B cell (primary cell): ENCODE measurements around the gene TCERG1L. TPM values are rescaled to one million over a fixed set of nuclear protein-coding genes. Genes with fewer than 3 reads are reported as not detected.
"Not testable (repeated sequence)": the region's sequence is repeated elsewhere in the genome, so short reads cannot be mapped to it uniquely, and the experiment has no call there.

ENCODE experiments used
- ATAC-seq: fragments of 200-7000 bp; cut with Tn5 transposase; one replicate; pipeline ENCODE4 v1.10.0; 2021; ENCODE audit warnings: low read depth, mild to moderate bottlenecking, moderate number of reproducible peaks, moderate library complexity
- CTCF ChIA-PET: fragments of 350-600 bp; sonication (Branson Sonifier 250); formaldehyde crosslinking; loops from one replicate; lab custom pipeline; 2021; ENCODE audit warnings: antibody characterized with exemption, inconsistent platforms; lab: Charles Lee
- POLR2A ChIA-PET: fragments of 350-600 bp; sonication (Branson Sonifier 250); formaldehyde crosslinking; loops from one replicate; lab custom pipeline; 2021; ENCODE audit warnings: antibody characterized with exemption; lab: Charles Lee
- DNase-seq: peaks from one replicate; pipeline ENCODE4 v3.0.0; 2013
- H2AFZ ChIP-seq: 2 replicates; pipeline ENCODE4 v1.6.1; 2012; ENCODE audit warnings: mild to moderate bottlenecking, low read depth, low read length; ENCODE audit not compliant: insufficient read depth, poor library complexity, severe bottlenecking
- H3K27ac ChIP-seq, 2 donors: 1 replicate in 1 of 2; 2 replicates in 1 of 2; pipeline ENCODE4 v1.5.1; 2012 to 2013; ENCODE audit warnings: low read length in 2 of 2, mild to moderate bottlenecking in 2 of 2, moderate library complexity in 1 of 2
- H3K27me3 ChIP-seq, 4 experiments: fragments of 200-600 bp in 1 of 4; sonication (generic) in 1 of 4; replicated peaks in 1 of 4; 1 replicate in 2 of 4; 2 replicates in 2 of 4; pipeline versions ENCODE4 v1.6.1 to v1.7.0; 2013 to 2016; ENCODE audit warnings: low read length in 3 of 4, mild to moderate bottlenecking in 2 of 4, mixed read lengths in 1 of 4, moderate library complexity in 1 of 4; ENCODE audit not compliant: insufficient read depth in 4 of 4, control insufficient read depth in 3 of 4; ENCODE audit errors: control extremely low read depth in 1 of 4
- H3K36me3 ChIP-seq, 2 experiments: replicated peaks in 1 of 2; 1 replicate in 1 of 2; 2 replicates in 1 of 2; pipeline versions ENCODE4 v1.6.1 to v1.7.1; 2013; ENCODE audit warnings: low read length in 1 of 2; ENCODE audit not compliant: insufficient read depth in 2 of 2, control insufficient read depth in 1 of 2; ENCODE audit errors: control extremely low read depth in 1 of 2, extremely low read depth in 1 of 2
- H3K4me1 ChIP-seq, 2 donors: fragments of 200-600 bp in 1 of 2; sonication (generic) in 1 of 2; 1 replicate in 1 of 2; 2 replicates in 1 of 2; pipeline versions ENCODE4 v1.5.1 to v1.6.1; 2013 to 2017; ENCODE audit warnings: low read length in 2 of 2; ENCODE audit not compliant: control insufficient read depth in 2 of 2, insufficient read depth in 2 of 2
- H3K4me2 ChIP-seq: replicated peaks from 2 replicates; pipeline ENCODE3; 2012; ENCODE audit warnings: mild to moderate bottlenecking, low read depth, low read length; ENCODE audit not compliant: poor library complexity, severe bottlenecking
- H3K4me3 ChIP-seq, 5 experiments: fragments of 200-600 bp in 1 of 5; sonication (generic) in 1 of 5; 1 replicate in 3 of 5; 2 replicates in 2 of 5; pipeline versions ENCODE4 v1.5.1 to v1.7.0; 2011 to 2016; ENCODE audit warnings: low read length in 4 of 5, mild to moderate bottlenecking in 4 of 5, low read depth in 2 of 5, control low read depth in 1 of 5, moderate library complexity in 1 of 5; ENCODE audit not compliant: insufficient read depth in 1 of 5; ENCODE audit errors: control extremely low read depth in 1 of 5, extremely low read depth in 1 of 5
- H3K79me2 ChIP-seq: fragments of 200-600 bp; sonication (generic); one replicate; pipeline ENCODE4 v1.6.0; 2016; ENCODE audit warnings: low read length; ENCODE audit not compliant: control insufficient read depth, insufficient read depth
- H3K9ac ChIP-seq: fragments of 200-600 bp; sonication (generic); 2 replicates; pipeline ENCODE4 v1.6.1; 2017; ENCODE audit warnings: mild to moderate bottlenecking, low read length, moderate library complexity
- H3K9me3 ChIP-seq, 3 donors: one replicate each; pipeline versions ENCODE4 v1.6.1 to v1.7.1; 2013; ENCODE audit warnings: low read length in 2 of 3; ENCODE audit not compliant: control insufficient read depth in 2 of 3, insufficient read depth in 1 of 3; ENCODE audit errors: control extremely low read depth in 1 of 3
- H4K20me1 ChIP-seq: 2 replicates; pipeline ENCODE4 v1.6.0; 2012; ENCODE audit warnings: mild to moderate bottlenecking, low read length; ENCODE audit not compliant: insufficient read depth, control insufficient read depth, poor library complexity, severe bottlenecking
- H3K27ac Mint-ChIP-seq: one replicate; pipeline ENCODE4 v1.8.0; 2021; ENCODE audit warnings: mixed read lengths
- H3K27me3 Mint-ChIP-seq: one replicate; pipeline ENCODE4 v1.8.0; 2021; ENCODE audit warnings: mixed read lengths
- H3K4me1 Mint-ChIP-seq: one replicate; pipeline ENCODE4 v1.8.0; 2021; ENCODE audit warnings: mixed read lengths
- H3K4me3 Mint-ChIP-seq: one replicate; pipeline ENCODE4 v1.8.0; 2021; ENCODE audit warnings: mixed read lengths
- H3K9me3 Mint-ChIP-seq: one replicate; pipeline ENCODE4 v1.8.0; 2022; ENCODE audit warnings: mixed read lengths; ENCODE audit not compliant: insufficient read depth
- EZH2 ChIP-seq: IDR thresholded peaks from 2 replicates; pipeline ENCODE4 v1.6.1; 2012; ENCODE audit warnings: borderline replicate concordance, low read depth, mild to moderate bottlenecking, moderate library complexity, low read length; ENCODE audit not compliant: insufficient read depth, poor library complexity, severe bottlenecking
- WGBS: methylation state at CpG from one replicate; pipeline ENCODE4 v1.1.5; 2013; ENCODE audit warnings: missing lambda C conversion rate; ENCODE audit not compliant: insufficient coverage; 5-methylcytosine and 5-hydroxymethylcytosine counted together
- intact Hi-C: fragments of 100-400 bp; cut with micrococcal nuclease; formaldehyde crosslinking; loops from one replicate; pipeline ENCODE4 v1.10.0; 2022
- polyA plus RNA-seq: library from polyadenylated mRNA; depleted of rRNA; stranded (reverse); fragments of >200 nt; gene quantifications from 2 replicates; pipeline ENCODE4 v1.2.3, GENCODE V29; 2012
- total RNA-seq, 2 donors: library from RNA; stranded (reverse); fragments of 120-200 nt in 1 of 2; gene quantifications; 1 replicate in 1 of 2; 2 replicates in 1 of 2; pipeline versions ENCODE4 v1.2.3 to v1.2.4, GENCODE V29; 2013 to 2022
- TF ChIP-seq, protein P1 (sequence below): fragments of 200-600 bp; IDR thresholded peaks from one replicate; pipeline ENCODE4 v1.8.0; 2022; ENCODE audit warnings: antibody characterized with exemption, mild to moderate bottlenecking

The TCERG1L gene
- total and polyA plus RNA-seq, 2 donors (not counting 1 experiment from before 2014, with no cell fraction given), result 0.10 TPM; not detected in 1

DNA sequence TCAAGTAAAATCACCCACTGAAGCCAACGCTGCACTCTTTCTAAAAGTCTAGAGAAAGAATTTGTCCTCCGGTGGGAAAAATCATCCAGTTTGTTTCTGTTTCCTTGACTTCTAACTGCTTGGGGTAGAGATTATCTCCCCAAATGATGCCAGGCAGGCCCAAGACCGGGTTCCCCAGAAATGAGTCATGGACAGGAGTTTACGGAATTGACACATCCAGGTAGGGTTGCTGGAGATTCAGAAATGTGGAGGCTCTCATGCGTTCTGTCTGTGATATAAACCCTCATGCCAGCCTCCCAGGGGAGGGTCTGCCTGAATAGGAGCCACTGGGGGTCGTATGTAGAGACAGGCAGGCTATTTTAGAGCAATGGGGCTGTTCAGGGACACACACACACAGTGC lies 230.9 kb downstream of the TCERG1L start:
- no peaks in the 10 kb centered on the region for H4K20me1 ChIP-seq
- CTCF ChIA-PET, result no interaction called here
- Mint-ChIP-seq H3K4me3 (no peak overlapping the region), H3K9me3 (no peaks in the 10 kb centered on the region), H3K27me3 (no peaks in the 10 kb centered on the region), H3K4me1 (no peaks in the 10 kb centered on the region), H3K27ac (no peak overlapping the region)
- H3K79me2 ChIP-seq, result no peaks in the 10 kb centered on the region
- no peak overlapping the region for H3K27ac ChIP-seq
- DNase-seq (no peak), ATAC-seq (no peak)
- no peak overlapping the region for H3K9ac ChIP-seq
- 87% methylated on average over 4 of the region's 6 CpGs for WGBS
- H3K4me2 ChIP-seq, result no peak overlapping the region
- H3K4me3 ChIP-seq, result no peak overlapping the region
- POLR2A ChIA-PET, result no interaction called here
- H3K36me3 ChIP-seq, result no peaks in the 10 kb centered on the region
- TF ChIP-seq, protein P1, sequence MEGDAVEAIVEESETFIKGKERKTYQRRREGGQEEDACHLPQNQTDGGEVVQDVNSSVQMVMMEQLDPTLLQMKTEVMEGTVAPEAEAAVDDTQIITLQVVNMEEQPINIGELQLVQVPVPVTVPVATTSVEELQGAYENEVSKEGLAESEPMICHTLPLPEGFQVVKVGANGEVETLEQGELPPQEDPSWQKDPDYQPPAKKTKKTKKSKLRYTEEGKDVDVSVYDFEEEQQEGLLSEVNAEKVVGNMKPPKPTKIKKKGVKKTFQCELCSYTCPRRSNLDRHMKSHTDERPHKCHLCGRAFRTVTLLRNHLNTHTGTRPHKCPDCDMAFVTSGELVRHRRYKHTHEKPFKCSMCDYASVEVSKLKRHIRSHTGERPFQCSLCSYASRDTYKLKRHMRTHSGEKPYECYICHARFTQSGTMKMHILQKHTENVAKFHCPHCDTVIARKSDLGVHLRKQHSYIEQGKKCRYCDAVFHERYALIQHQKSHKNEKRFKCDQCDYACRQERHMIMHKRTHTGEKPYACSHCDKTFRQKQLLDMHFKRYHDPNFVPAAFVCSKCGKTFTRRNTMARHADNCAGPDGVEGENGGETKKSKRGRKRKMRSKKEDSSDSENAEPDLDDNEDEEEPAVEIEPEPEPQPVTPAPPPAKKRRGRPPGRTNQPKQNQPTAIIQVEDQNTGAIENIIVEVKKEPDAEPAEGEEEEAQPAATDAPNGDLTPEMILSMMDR, result no peak
- TF ChIP-seq EZH2, result no peak
- H3K4me1 ChIP-seq, result no peaks in the 10 kb centered on the region
- intact Hi-C loops, result no loop called here
- H2AFZ ChIP-seq, result no peak overlapping the region
- H3K27me3 ChIP-seq, result no peaks in the 10 kb centered on the region
- H3K9me3 ChIP-seq, result peaks cover 0 to 44% (median 0%) of the 10 kb centered on the region in 3 donors

DNA sequence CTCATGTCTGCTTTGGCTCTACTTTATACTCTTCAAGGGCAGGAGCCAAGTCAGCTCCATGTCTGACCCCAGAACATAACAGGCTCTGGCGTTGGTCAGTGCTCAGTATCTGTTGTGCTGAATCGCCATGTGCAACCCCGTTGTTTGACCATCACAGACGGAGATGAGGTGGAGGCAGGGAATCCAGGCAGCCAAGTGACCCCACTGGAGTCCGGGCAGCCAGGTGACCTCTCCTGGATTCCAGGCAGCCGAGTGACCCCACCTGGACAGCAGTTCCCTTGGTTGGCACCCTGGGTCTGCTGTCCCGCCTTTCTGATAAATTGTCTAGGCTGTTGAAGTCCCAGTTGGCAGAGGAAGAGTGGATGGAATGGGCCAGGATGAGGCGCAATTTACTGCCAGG lies 232.2 kb downstream of the TCERG1L start:
- Histone ChIP-seq H3K4me2 (no peak overlapping the region), H4K20me1 (no peaks in the 10 kb centered on the region), H3K36me3 (no peaks in the 10 kb centered on the region), H3K9ac (no peak overlapping the region), H3K9me3 (peaks cover 0 to 32% (median 0%) of the 10 kb centered on the region in 3 donors), H3K27ac (no peak overlapping the region), H3K79me2 (no peaks in the 10 kb centered on the region), H2AFZ (no peak overlapping the region), H3K4me3 (no peak overlapping the region), H3K27me3 (no peaks in the 10 kb centered on the region), H3K4me1 (no peaks in the 10 kb centered on the region)
- DNase-seq, result no peak
- Mint-ChIP-seq H3K4me1 (no peaks in the 10 kb centered on the region), H3K9me3 (no peaks in the 10 kb centered on the region), H3K27me3 (no peaks in the 10 kb centered on the region), H3K4me3 (no peak overlapping the region), H3K27ac (no peak overlapping the region)
- TF ChIP-seq EZH2, result no peak
- TF ChIP-seq, protein P1, result no peak
- intact Hi-C loops, result no loop called here
- no peak for ATAC-seq
- WGBS, result 95% methylated on average over 8 of the region's 8 CpGs
- POLR2A ChIA-PET, result no interaction called here
- CTCF ChIA-PET, result no interaction called here

DNA sequence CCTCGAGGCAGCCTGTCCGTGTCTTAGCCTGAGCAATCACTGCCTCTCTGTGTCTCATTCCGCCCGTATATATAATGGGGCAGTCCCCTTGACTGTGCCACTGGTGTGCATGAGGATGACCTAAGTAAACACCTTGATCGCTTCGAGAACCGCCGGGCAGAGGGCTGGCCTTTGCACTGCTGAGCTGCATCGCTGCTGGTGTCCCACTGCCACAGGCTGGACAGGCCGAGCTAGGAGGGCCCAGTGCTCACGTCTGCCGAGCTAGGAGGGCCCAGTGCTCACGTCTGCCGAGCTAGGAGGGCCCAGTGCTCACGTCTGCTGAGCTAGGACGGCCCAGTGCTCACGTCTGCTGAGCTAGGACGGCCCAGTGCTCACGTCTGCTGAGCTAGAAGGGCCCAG lies 232.6 kb downstream of the TCERG1L start:
- H2AFZ ChIP-seq, H3K27ac ChIP-seq, H3K4me3 ChIP-seq, H3K27me3 ChIP-seq, DNase-seq, intact Hi-C loops, H3K9ac ChIP-seq, H3K36me3 ChIP-seq, H3K27ac Mint-ChIP-seq, H3K4me1 ChIP-seq, ATAC-seq, H3K4me3 Mint-ChIP-seq, CTCF ChIA-PET, POLR2A ChIA-PET, H3K4me1 Mint-ChIP-seq, H3K27me3 Mint-ChIP-seq, H3K9me3 Mint-ChIP-seq, H4K20me1 ChIP-seq, H3K79me2 ChIP-seq, H3K4me2 ChIP-seq: not testable (repeated sequence)
- peaks cover 0 to 28% (median 0%) of the 10 kb centered on the region in 3 donors for H3K9me3 ChIP-seq
- 82% methylated on average over 19 of the region's 19 CpGs for WGBS
